Measurements from ENCODE around the gene ASTN2. TPM values are rescaled to one million over a fixed set of nuclear protein-coding genes. Genes with fewer than 3 reads are reported as not detected.
A peak's percentile ranks its signal among the peaks of the same experiment; 100 is the strongest.

Gene ASTN2
- polyA plus RNA-seq, 2 of the 4 experiments (the other 2 are of a cell fraction): 5.8 to 11.6 TPM

GRCh38 chr9:116496167-116496566 is 918.7 kb downstream of the ASTN2 start:
- Histone ChIP-seq H3K4me1 (peaks cover 58% of the 10 kb centered on the region), H3K4me2 (no peak overlapping the region), H3K9me3 (no peaks in the 10 kb centered on the region), H3K4me3 (no peak overlapping the region), H3K27ac (peak overlapping the region; percentile 12 to 85; a peak in 3 of 6 replicates)
- ATAC-seq (no peak), DNase-seq (ENCODE audit: low read depth in 1 of 2, low spot score in 1 of 2) (no peak), FAIRE-seq (no peak)
- TF ChIP-seq TFCP2L1 (CRISPR knock-in tag; IDR thresholded peaks at IDR 0.05): no peak
- TF ChIP-seq SREBF2 (IDR thresholded peaks at IDR 0.05): no peak
- TF ChIP-seq FOSL2 (IDR thresholded peaks at IDR 0.05): no peak
- TF ChIP-seq FOSL2 (CRISPR knock-in tag; IDR thresholded peaks at IDR 0.05): no peak
- TF ChIP-seq HOXA7 (CRISPR knock-in tag; IDR thresholded peaks at IDR 0.05): no peak
- TF ChIP-seq EHMT2 (IDR thresholded peaks at IDR 0.05; ENCODE audit: low read depth): no peak
- no peak for TF ChIP-seq E2F6 (IDR thresholded peaks at IDR 0.05; ENCODE audit: borderline replicate concordance, low read depth)
- no peak for TF ChIP-seq ZC3H11A (IDR thresholded peaks at IDR 0.05)
- ChIA-PET POLR2A (no interaction called here), CTCF (interaction anchor here (2.8 kb wide), 1 partner anchor 76 kb away, joined by 11 read pairs; no protein-coding TSS in a partner anchor)
- WGBS (ENCODE audit: missing lambda C conversion rate): 39% methylated on average over 1 of the region's 1 CpG

GRCh38 chr9:116495725-116496124 is 919.1 kb downstream of the ASTN2 start:
- no peaks in the 10 kb centered on the region for H3K9me3 ChIP-seq
- no peak for ATAC-seq
- peaks cover 57% of the 10 kb centered on the region for H3K4me1 ChIP-seq
- no peak overlapping the region for H3K4me3 ChIP-seq
- TF ChIP-seq HOXB13 (CRISPR knock-in tag; IDR thresholded peaks at IDR 0.05; ENCODE audit: low read depth): no peak
- TF ChIP-seq NR3C1 (IDR thresholded peaks at IDR 0.05): no peak
- no peak for TF ChIP-seq EHMT2 (IDR thresholded peaks at IDR 0.05; ENCODE audit: low read depth)
- TF ChIP-seq MAX (IDR thresholded peaks at IDR 0.05): no peak
- no peak for TF ChIP-seq NPAS2 (CRISPR knock-in tag; IDR thresholded peaks at IDR 0.05; ENCODE audit: borderline replicate concordance)
- no peak for TF ChIP-seq CTCF (IDR thresholded peaks at IDR 0.05)
- no peak for TF ChIP-seq ZFP36 (IDR thresholded peaks at IDR 0.05; ENCODE audit: borderline replicate concordance, partially characterized antibody)
- no peak for TF ChIP-seq ATOH8 (CRISPR knock-in tag; IDR thresholded peaks at IDR 0.05; ENCODE audit: low read depth)
- no peak for TF ChIP-seq CHD4 (IDR thresholded peaks at IDR 0.05; ENCODE audit: borderline replicate concordance)
- no peak for TF ChIP-seq HES2 (IDR thresholded peaks at IDR 0.05)
- TF ChIP-seq ESRRA (IDR thresholded peaks at IDR 0.05; ENCODE audit: borderline replicate concordance, low read length): no peak
- no peak for TF ChIP-seq HOXB5 (CRISPR knock-in tag; IDR thresholded peaks at IDR 0.05)
- TF ChIP-seq RNF2 (IDR thresholded peaks at IDR 0.05; ENCODE audit: borderline replicate concordance, low read depth): no peak
- TF ChIP-seq ZC3H11A (IDR thresholded peaks at IDR 0.05): no peak
- no peak for TF ChIP-seq SMC3 (IDR thresholded peaks at IDR 0.05)
- TF ChIP-seq EHF (CRISPR knock-in tag; IDR thresholded peaks at IDR 0.05): no peak
- TF ChIP-seq HEYL (CRISPR knock-in tag; IDR thresholded peaks at IDR 0.05): no peak
- no peak for FAIRE-seq
- ChIA-PET POLR2A (no interaction called here), CTCF (interaction anchor here (0.7 to 2.8 kb wide), 7 partner anchors 8 to 76 kb away, joined by 3 to 11 read pairs (median 6); no protein-coding TSS in a partner anchor)
- peak overlapping the region; percentile 12 to 85; a peak in 3 of 6 replicates for H3K27ac ChIP-seq
- no peak overlapping the region for H3K4me2 ChIP-seq
- DNase-seq (ENCODE audit: low read depth in 1 of 2, low spot score in 1 of 2): no peak
- 92% methylated on average over 6 of the region's 6 CpGs for WGBS (ENCODE audit: missing lambda C conversion rate)
